GM21723 (cell line): ENCODE results near the gene NEAT1.

ENCODE experiments used
- ATAC-seq: cut with Tn5 transposase; IDR thresholded peaks from one replicate; pipeline ENCODE4 v1.9.1; 2021; ENCODE audit warnings: mild to moderate bottlenecking, moderate library complexity; ENCODE audit not compliant: unreplicated experiment

NEAT1 gene

GRCh38 chr11:65422633-65423515 lies at the start of gene NEAT1:
TSS of gene NEAT1 (plus strand) at chr11:65422798.
- no peak for ATAC-seq

- no peak for ATAC-seq
These were observed 48.6 kb upstream of the NEAT1 start for GRCh38 chr11:65373839-65374580.

GRCh38 chr11:65375012-65375411 lies 47.6 kb upstream of the NEAT1 start:
- no peak for ATAC-seq

GRCh38 chr11:65376138-65376713 lies 46.4 kb upstream of the NEAT1 start:
- ATAC-seq, result no peak

GRCh38 chr11:65377036-65377435 lies 45.6 kb upstream of the NEAT1 start:
- no peak for ATAC-seq

GRCh38 chr11:65377777-65378176 lies 44.8 kb upstream of the NEAT1 start:
- ATAC-seq, result no peak

GRCh38 chr11:65378208-65378927 lies 44.2 kb upstream of the NEAT1 start:
- ATAC-seq, result no peak

GRCh38 chr11:65378928-65379638 lies 43.5 kb upstream of the NEAT1 start:
- ATAC-seq, result no peak

GRCh38 chr11:65379698-65380459 lies 42.7 kb upstream of the NEAT1 start:
- no peak for ATAC-seq

GRCh38 chr11:65380460-65381119 lies 42.0 kb upstream of the NEAT1 start:
- ATAC-seq, result no peak

GRCh38 chr11:65381716-65382032 lies 40.9 kb upstream of the NEAT1 start:
- ATAC-seq, result peak; percentile 10

GRCh38 chr11:65382033-65382803 lies 40.4 kb upstream of the NEAT1 start, which contains the start of gene SLC25A45:
TSS of gene SLC25A45 (minus strand) at chr11:65382646. CDS start at chr11:65381951, 695 bp downstream.
- ATAC-seq, result peak; percentile 59

GRCh38 chr11:65382804-65383368 lies 39.7 kb upstream of the NEAT1 start:
- no peak for ATAC-seq

GRCh38 chr11:65383778-65384177 lies 38.8 kb upstream of the NEAT1 start:
- ATAC-seq, result no peak

GRCh38 chr11:65384301-65384889 lies 38.2 kb upstream of the NEAT1 start:
- no peak for ATAC-seq

- peak; percentile 47 for ATAC-seq
These were observed 36.1 kb upstream of the NEAT1 start, which contains the start of gene FRMD8 for GRCh38 chr11:65386307-65387140. TSS of gene FRMD8 (plus strand) at chr11:65386637. CDS start at chr11:65387037, 400 bp downstream.

GRCh38 chr11:65388731-65389130 lies 33.9 kb upstream of the NEAT1 start:
- ATAC-seq, result no peak
